ENCODE measurements around the gene ZNF367. TPM values are rescaled to one million over a fixed set of nuclear protein-coding genes. Genes with fewer than 3 reads are reported as not detected.

Gene ZNF367
- total and polyA plus RNA-seq, 9 of the 15 experiments (the other 6 are each of a cell fraction or from before 2014, with no cell fraction given) = 2.7 to 14.4 (median 10.0) TPM

GRCh38 chr9:96408409-96409280 lies 9.5 kb downstream of the ZNF367 start:
- POLR2A ChIA-PET = interaction anchor here (0.7 to 1.6 kb wide), 4 partner anchors 11 to 24 kb away, joined by 3 to 4 read pairs (median 3); no protein-coding TSS in a partner anchor
- Histone ChIP-seq H3K9ac (ENCODE audit: insufficient read depth in 1 of 2, low read depth in 2 of 2, low read length in 2 of 2) (no peak overlapping the region), H3K9me1 (ENCODE audit: control insufficient read depth, insufficient read depth, low read length) (no peaks in the 10 kb centered on the region), H3K9me3 (replicated peaks; ENCODE audit: control insufficient read depth, insufficient read depth, low read depth, low read length) (0 out of 2 replicates have a peak, but pooled peaks cover 1% of the 10 kb centered on the region), H3K4me2 (ENCODE audit: insufficient read depth, low read length) (no peak overlapping the region), H3K4me3 (no peak overlapping the region), H3K27ac (ENCODE audit: extremely low read depth, low read depth, low read length) (0 out of 3 replicates have a peak overlapping the region, but pooled peaks have one; percentile 22), H2AFZ (ENCODE audit: low read depth, low read length) (no peak overlapping the region), H3K4me1 (replicated peaks in 1 of 2; ENCODE audit: control insufficient read depth in 2 of 2, insufficient read depth in 2 of 2, low read length in 2 of 2) (peaks cover 7 to 8% of the 10 kb centered on the region in 2 experiments; a peak in 3 of 5 replicates), H3K79me2 (ENCODE audit: control insufficient read depth, insufficient read depth, low read length) (peaks cover 87% of the 10 kb centered on the region), H4K20me1 (replicated peaks; ENCODE audit: control insufficient read depth, insufficient read depth, low read length) (peaks cover 2% of the 10 kb centered on the region; the same call in 1 of the 2 replicates), H3K36me3 (ENCODE audit: control insufficient read depth, insufficient read depth, low read length) (peaks cover 50% of the 10 kb centered on the region), H3K27me3 (ENCODE audit: control insufficient read depth in 2 of 2, insufficient read depth in 2 of 2, low read length in 2 of 2) (no peaks in the 10 kb centered on the region)
- FAIRE-seq = peak; percentile 35
- BruUV-seq (replicated peaks) = no TSS peak
- WGBS (ENCODE audit: insufficient coverage, low coverage, missing lambda C conversion rate) = 72% methylated on average over 9 of the region's 9 CpGs
- CTCF ChIA-PET (ENCODE audit: low intra/inter-chr PET ratio) = no interaction called here
- intact Hi-C loops (cut with micrococcal nuclease) (no loop called here), in situ Hi-C loops (cut with MboI) (no loop called here)
- DNase-seq (ENCODE audit: extremely low read depth in 1 of 4, low spot score in 3 of 4) = peak in 1 of 4 experiments; percentile 37
- peak; percentile 73 for ATAC-seq
- TF ChIP-seq SUPT5H (IDR thresholded peaks at IDR 0.05) (peak; percentile 34), NFYB (IDR thresholded peaks at IDR 0.05; ENCODE audit: extremely low read depth, insufficient read length) (peak; percentile 20), POLR2AphosphoS5 (IDR thresholded peaks at IDR 0.05; ENCODE audit: control insufficient read depth, insufficient read depth, low read depth, low read length) (peak; percentile 48; the same call in 1 of the 2 replicates), ZNF316 (IDR thresholded peaks at IDR 0.05) (0 out of 2 replicates have a peak, but pooled peaks have one; percentile 10), POLR2A (conservative IDR thresholded peaks at IDR 0.05) (peak; percentile 50; the same call in 1 of the 2 replicates), HMBOX1 (IDR thresholded peaks at IDR 0.05) (no peak), SETDB1 (IDR thresholded peaks at IDR 0.05; ENCODE audit: low read length) (no peak)

Measured in K562 (cell line).